ENCODE results near the gene CREB5. TPM values are rescaled to one million over a fixed set of nuclear protein-coding genes. Genes with fewer than 3 reads are reported as not detected.

The CREB5 gene
- total RNA-seq, 1 donor from 2014 or later: 52.7 TPM

- DNase-seq: no peak
Measured at GRCh38 chr7:28435732-28436378, 23.5 kb downstream of the CREB5 start.

- DNase-seq: no peak
Measured at GRCh38 chr7:28440055-28440601, 27.8 kb downstream of the CREB5 start.

- DNase-seq: no peak
Measured at GRCh38 chr7:28442540-28443420, 30.5 kb downstream of the CREB5 start.

- peak; percentile 71 for DNase-seq
Measured at GRCh38 chr7:28446131-28446530, 33.8 kb downstream of the CREB5 start.

GRCh38 chr7:28447071-28447470, 34.8 kb downstream of the CREB5 start:
- DNase-seq: peak; percentile 85

- no peak for DNase-seq
Measured at GRCh38 chr7:28448708-28449107, 36.4 kb downstream of the CREB5 start.

GRCh38 chr7:28452681-28453080, 40.4 kb downstream of the CREB5 start:
- no peak for DNase-seq

- DNase-seq: no peak
Measured at GRCh38 chr7:28455486-28455885, 43.2 kb downstream of the CREB5 start.

- DNase-seq: no peak
Measured at GRCh38 chr7:28456044-28456443, 43.7 kb downstream of the CREB5 start.

GRCh38 chr7:28458732-28459131, 46.4 kb downstream of the CREB5 start:
- DNase-seq: peak; percentile 49

GRCh38 chr7:28459306-28459705, 47.0 kb downstream of the CREB5 start:
- no peak for DNase-seq

GRCh38 chr7:28465697-28466096, 53.4 kb downstream of the CREB5 start:
- no peak for DNase-seq

- no peak for DNase-seq
Measured at GRCh38 chr7:28466341-28466740, 54.0 kb downstream of the CREB5 start.

GRCh38 chr7:28466885-28467284, 54.6 kb downstream of the CREB5 start:
- no peak for DNase-seq

- peak; percentile 83 for DNase-seq
Measured at GRCh38 chr7:28469562-28469961, 57.2 kb downstream of the CREB5 start.

- DNase-seq: no peak
Measured at GRCh38 chr7:28470344-28470743, 58.0 kb downstream of the CREB5 start.

- DNase-seq: no peak
Measured at GRCh38 chr7:28472332-28472731, 60.0 kb downstream of the CREB5 start.

GRCh38 chr7:28473571-28474281, 61.4 kb downstream of the CREB5 start:
- no peak for DNase-seq

- no peak for DNase-seq
Measured at GRCh38 chr7:28474282-28474638, 61.9 kb downstream of the CREB5 start.

GRCh38 chr7:28474640-28475039, 62.3 kb downstream of the CREB5 start:
- DNase-seq: peak; percentile 74

GRCh38 chr7:28477041-28477442, 64.7 kb downstream of the CREB5 start:
- DNase-seq: no peak

- DNase-seq: no peak
Measured at GRCh38 chr7:28478656-28479055, 66.3 kb downstream of the CREB5 start.

GRCh38 chr7:28479507-28479947, 67.2 kb downstream of the CREB5 start:
- DNase-seq: no peak
